ENCODE measurements around the gene SEMA4G.
"Not testable (repeated sequence)": the region's sequence is repeated elsewhere in the genome, so short reads cannot be mapped to it uniquely, and the experiment has no call there.

Gene SEMA4G

DNA sequence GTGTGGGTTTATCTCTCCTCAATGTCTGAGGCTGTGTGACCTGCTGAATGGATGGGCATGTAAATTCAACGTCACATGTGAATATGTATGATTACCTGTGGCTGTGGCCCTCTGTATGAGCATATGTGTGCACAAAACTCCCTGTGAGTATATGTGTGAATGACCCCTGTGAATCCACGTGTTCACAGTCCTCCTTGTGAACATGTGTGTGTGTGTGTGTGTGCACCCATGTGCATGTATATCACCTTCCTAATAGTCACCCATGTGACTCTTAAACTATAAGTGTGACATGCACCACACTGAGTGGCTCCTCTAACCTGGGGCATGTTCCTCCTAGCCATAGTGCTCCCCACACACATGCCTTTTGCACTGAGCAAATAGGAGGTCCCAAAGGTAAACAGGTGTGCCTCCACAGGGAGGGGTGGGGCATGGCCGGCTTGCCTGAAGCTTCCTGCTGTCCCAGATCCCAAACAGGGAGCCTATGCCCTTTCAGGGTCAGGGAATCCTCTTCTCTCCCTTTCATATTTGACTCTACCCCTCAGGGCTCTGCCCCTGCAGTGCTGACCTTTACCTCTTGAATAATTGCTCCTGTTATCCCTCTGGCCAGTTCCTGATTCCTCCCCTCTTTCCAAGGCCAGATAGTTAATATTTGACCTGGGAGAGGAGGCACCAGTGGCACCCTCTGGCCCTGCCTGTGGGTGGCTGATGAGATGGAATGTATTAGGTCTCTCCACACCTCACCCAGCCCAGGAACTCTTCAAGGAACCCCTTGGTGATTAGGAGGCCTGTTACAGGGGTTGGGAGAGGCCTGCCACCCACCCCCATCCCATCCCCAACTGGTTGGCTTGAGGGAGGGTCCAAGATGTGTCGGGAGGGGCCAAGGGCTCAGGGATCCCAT is 1.9 kb downstream of the SEMA4G start:
- ChIA-PET CTCF (interaction anchor here (0.5 kb wide), 1 partner anchor 43 kb away, joined by 3 read pairs; no protein-coding TSS in a partner anchor), POLR2A (interaction anchor here (0.6 to 0.7 kb wide), 2 partner anchors 16 to 1318 kb away, joined by 3 read pairs; partner anchors contain the start of genes MRPL43 and TWNK)
- Histone ChIP-seq H3K36me3 (ENCODE audit: control insufficient read depth in 2 of 2, insufficient read depth in 1 of 2, low read length in 2 of 2) (peaks cover 0 to 4% of the 10 kb centered on the region in 2 experiments; a peak in 1 of 3 replicates), H3K4me1 (ENCODE audit: control insufficient read depth, insufficient read depth, low read length) (no peaks in the 10 kb centered on the region), H3K9me3 (ENCODE audit: control insufficient read depth, insufficient read depth, low read depth, low read length) (no peaks in the 10 kb centered on the region), H3K27ac (ENCODE audit: extremely low read depth, low read depth, low read length) (no peak overlapping the region), H3K4me3 (ENCODE audit: low read depth, low read length) (no peak overlapping the region)
- TF ChIP-seq ZNF792 (tag by site-specific recombination; IDR thresholded peaks at IDR 0.05): no peak
- TF ChIP-seq KLF1 (tag by site-specific recombination; IDR thresholded peaks at IDR 0.05): peak; percentile 33; the same call in 1 of the 2 replicates
- TF ChIP-seq SCRT2 (tag by site-specific recombination; IDR thresholded peaks at IDR 0.05): peak; percentile 31; the same call in 1 of the 2 replicates
- TF ChIP-seq PRDM10 (tag by site-specific recombination; IDR thresholded peaks at IDR 0.05): no peak

- ChIA-PET CTCF (interaction anchor here (0.5 to 1.7 kb wide), 4 partner anchors 25 to 69 kb away, joined by 3 to 5 read pairs (median 4); no protein-coding TSS in a partner anchor), POLR2A (interaction anchor here (0.6 to 1.1 kb wide), 3 partner anchors 15 to 1317 kb away, joined by 3 to 4 read pairs (median 3); partner anchors contain the start of genes MRPL43 and TWNK)
- Histone ChIP-seq H3K9me3 (ENCODE audit: control insufficient read depth, insufficient read depth, low read depth, low read length) (no peaks in the 10 kb centered on the region), H3K36me3 (ENCODE audit: control insufficient read depth in 2 of 2, insufficient read depth in 1 of 2, low read length in 2 of 2) (peaks cover 2 to 4% of the 10 kb centered on the region in 2 experiments; a peak in 2 of 3 replicates), H3K27ac (ENCODE audit: extremely low read depth, low read depth, low read length) (no peak overlapping the region), H3K4me3 (ENCODE audit: low read depth, low read length) (no peak overlapping the region), H3K4me1 (ENCODE audit: control insufficient read depth, insufficient read depth, low read length) (no peaks in the 10 kb centered on the region)
- TF ChIP-seq BCL11A (tag by site-specific recombination; IDR thresholded peaks at IDR 0.05; ENCODE audit: low read depth) (peak; percentile 72; the same call in 1 of the 2 replicates), ZNF791 (tag by site-specific recombination; IDR thresholded peaks at IDR 0.05) (no peak), EGR2 (tag by site-specific recombination; IDR thresholded peaks at IDR 0.05; ENCODE audit: low read depth) (peak; percentile 54; the same call in 1 of the 2 replicates), REPIN1 (tag by site-specific recombination; IDR thresholded peaks at IDR 0.05; ENCODE audit: low read depth) (no peak), ZNF10 (tag by site-specific recombination; IDR thresholded peaks at IDR 0.05) (no peak), GLIS2 (tag by site-specific recombination; IDR thresholded peaks at IDR 0.05) (peak; percentile 19; the same call in 1 of the 2 replicates), BCL11B (tag by site-specific recombination; IDR thresholded peaks at IDR 0.05; ENCODE audit: low read depth) (peak; percentile 83; the same call in 1 of the 2 replicates), ZFHX2 (tag by site-specific recombination; conservative IDR thresholded peaks at IDR 0.05) (peak; percentile 68)
Measured at GRCh38 chr10:100972115-100972903, 3.0 kb downstream of the SEMA4G start.

DNA sequence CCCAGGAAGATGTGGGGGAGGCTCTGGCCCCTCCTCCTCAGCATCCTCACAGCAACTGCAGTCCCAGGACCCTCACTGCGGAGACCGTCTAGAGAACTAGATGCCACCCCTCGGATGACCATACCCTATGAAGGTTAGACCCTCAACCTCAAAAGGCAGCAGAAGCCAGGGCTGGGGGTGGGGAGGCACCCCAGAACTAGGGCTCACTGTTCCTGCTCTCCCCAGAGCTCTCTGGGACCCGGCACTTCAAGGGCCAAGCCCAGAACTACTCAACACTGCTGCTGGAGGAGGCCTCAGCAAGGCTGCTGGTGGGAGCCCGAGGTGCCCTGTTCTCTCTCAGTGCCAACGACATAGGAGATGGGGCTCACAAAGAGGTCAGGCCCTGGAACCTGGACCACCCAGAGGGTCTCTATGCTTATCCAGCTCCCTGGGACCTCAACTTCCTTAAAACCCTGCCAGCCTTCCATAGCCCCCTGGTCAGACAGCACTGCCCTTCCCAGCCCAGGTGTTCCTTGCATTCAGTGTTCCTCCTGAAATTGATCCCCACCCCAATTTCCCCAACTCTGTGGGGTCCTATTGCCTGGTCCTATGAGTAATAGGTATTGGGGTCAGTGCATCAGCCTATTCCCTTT is 3.7 kb downstream of the SEMA4G start:
- ChIA-PET POLR2A (interaction anchor here (1.1 kb wide), 1 partner anchor 24 kb away, joined by 4 read pairs; no protein-coding TSS in a partner anchor), CTCF (interaction anchor here (0.6 to 1.7 kb wide), 4 partner anchors 11 to 46 kb away, joined by 3 to 4 read pairs (median 4); no protein-coding TSS in a partner anchor)
- no peaks in the 10 kb centered on the region for H3K4me1 ChIP-seq (ENCODE audit: control insufficient read depth, insufficient read depth, low read length)

GRCh38 chr10:100975397-100975796 is 6.1 kb downstream of the SEMA4G start:
- H3K4me1 ChIP-seq (ENCODE audit: control insufficient read depth, insufficient read depth, low read length); H3K4me3 ChIP-seq (ENCODE audit: low read depth, low read length); H3K9me3 ChIP-seq (ENCODE audit: control insufficient read depth, insufficient read depth, low read depth, low read length); H3K27ac ChIP-seq (ENCODE audit: extremely low read depth, low read depth, low read length); POLR2A ChIA-PET: not testable (repeated sequence)
- CTCF ChIA-PET: interaction anchor here (0.7 kb wide), 1 partner anchor 141 kb away, joined by 3 read pairs; no protein-coding TSS in a partner anchor
- H3K36me3 ChIP-seq (ENCODE audit: control insufficient read depth in 2 of 2, insufficient read depth in 1 of 2, low read length in 2 of 2): peaks cover 4 to 28% of the 10 kb centered on the region in 2 experiments

More for the DNA sequence above, 3.7 kb downstream of the SEMA4G start:
- Histone ChIP-seq H3K9me3 (ENCODE audit: control insufficient read depth, insufficient read depth, low read depth, low read length) (no peaks in the 10 kb centered on the region), H3K27ac (ENCODE audit: extremely low read depth, low read depth, low read length) (no peak overlapping the region), H3K4me3 (ENCODE audit: low read depth, low read length) (no peak overlapping the region), H3K36me3 (ENCODE audit: control insufficient read depth in 2 of 2, insufficient read depth in 1 of 2, low read length in 2 of 2) (peaks cover 4 to 7% of the 10 kb centered on the region in 2 experiments; a peak in 2 of 3 replicates)
- TF ChIP-seq HOXA7 (CRISPR knock-in tag; IDR thresholded peaks at IDR 0.05; ENCODE audit: borderline replicate concordance) (no peak), ZNF366 (tag by site-specific recombination; conservative IDR thresholded peaks at IDR 0.05) (no peak), ZNF785 (tag by site-specific recombination; IDR thresholded peaks at IDR 0.05) (no peak), ZNF121 (tag by site-specific recombination; IDR thresholded peaks at IDR 0.05) (no peak), ZNF768 (tag by site-specific recombination; IDR thresholded peaks at IDR 0.05) (no peak), KLF8 (tag by site-specific recombination; IDR thresholded peaks at IDR 0.05) (no peak), SCRT2 (tag by site-specific recombination; IDR thresholded peaks at IDR 0.05) (no peak)

Measured in HEK293 (cell line).